ENCODE results near the gene PHPT1. TPM values are rescaled to one million over a fixed set of nuclear protein-coding genes. Genes with fewer than 3 reads are reported as not detected.
A peak's percentile ranks its signal among the peaks of the same experiment; 100 is the strongest.

PHPT1 gene
- total and polyA plus RNA-seq, 2 of the 13 experiments (the other 11 are each of a cell fraction or from before 2014, with no cell fraction given): 189 to 192 TPM

DNA sequence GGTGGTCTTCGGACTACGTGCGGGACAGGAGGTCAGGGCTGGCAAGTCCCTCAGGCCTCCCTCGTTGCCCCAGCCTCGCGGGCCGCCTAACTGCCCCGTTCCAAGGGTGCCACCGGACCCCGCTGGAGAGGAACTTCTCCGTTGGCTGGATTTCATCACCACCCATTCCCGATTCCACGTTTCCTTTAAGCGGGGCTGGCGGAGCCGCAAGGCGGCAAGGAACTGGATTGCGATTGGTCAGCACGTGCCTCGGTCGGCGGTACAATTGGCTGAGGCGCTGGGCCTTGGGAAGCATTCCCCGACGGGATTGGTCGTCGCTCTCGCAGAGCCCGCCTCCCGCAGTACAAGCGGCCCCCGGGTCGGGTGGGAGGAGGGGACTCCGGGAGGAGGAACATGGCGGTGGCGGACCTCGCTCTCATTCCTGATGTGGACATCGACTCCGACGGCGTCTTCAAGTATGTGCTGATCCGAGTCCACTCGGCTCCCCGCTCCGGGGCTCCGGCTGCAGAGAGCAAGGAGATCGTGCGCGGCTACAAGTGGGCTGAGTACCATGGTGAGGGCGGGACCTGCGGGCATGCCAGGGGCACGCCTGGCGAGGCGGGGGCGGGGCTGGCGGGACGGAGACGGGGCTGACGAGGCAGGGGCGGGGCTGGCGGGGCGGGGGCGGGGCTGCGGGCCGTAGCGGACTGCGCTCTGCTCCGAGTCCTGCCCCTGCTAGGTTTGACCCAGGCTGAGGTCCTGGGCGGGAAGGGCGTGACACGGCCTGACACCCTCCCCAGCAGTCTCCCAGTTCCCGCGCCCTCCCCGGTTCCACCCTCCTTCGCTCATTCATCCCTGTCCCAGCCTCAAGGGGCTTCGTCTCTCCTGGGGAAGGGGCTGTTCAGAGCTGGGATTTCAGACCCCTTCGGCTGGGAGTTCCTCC is at the start of gene PHPT1 (continued):
- TF ChIP-seq, protein P1, sequence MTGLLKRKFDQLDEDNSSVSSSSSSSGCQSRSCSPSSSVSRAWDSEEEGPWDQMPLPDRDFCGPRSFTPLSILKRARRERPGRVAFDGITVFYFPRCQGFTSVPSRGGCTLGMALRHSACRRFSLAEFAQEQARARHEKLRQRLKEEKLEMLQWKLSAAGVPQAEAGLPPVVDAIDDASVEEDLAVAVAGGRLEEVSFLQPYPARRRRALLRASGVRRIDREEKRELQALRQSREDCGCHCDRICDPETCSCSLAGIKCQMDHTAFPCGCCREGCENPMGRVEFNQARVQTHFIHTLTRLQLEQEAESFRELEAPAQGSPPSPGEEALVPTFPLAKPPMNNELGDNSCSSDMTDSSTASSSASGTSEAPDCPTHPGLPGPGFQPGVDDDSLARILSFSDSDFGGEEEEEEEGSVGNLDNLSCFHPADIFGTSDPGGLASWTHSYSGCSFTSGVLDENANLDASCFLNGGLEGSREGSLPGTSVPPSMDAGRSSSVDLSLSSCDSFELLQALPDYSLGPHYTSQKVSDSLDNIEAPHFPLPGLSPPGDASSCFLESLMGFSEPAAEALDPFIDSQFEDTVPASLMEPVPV (CRISPR knock-in tag; IDR thresholded peaks at IDR 0.05): peak; percentile 78
- TF ChIP-seq ARNT (IDR thresholded peaks at IDR 0.05) (no peak), BHLHE40 (IDR thresholded peaks at IDR 0.05; ENCODE audit: low read length) (peak; percentile 62), MEF2D (CRISPR knock-in tag; IDR thresholded peaks at IDR 0.05) (peak; percentile 59; the same call in 1 of the 2 replicates), MEIS1 (CRISPR knock-in tag; IDR thresholded peaks at IDR 0.05; ENCODE audit: borderline replicate concordance) (0 out of 2 replicates have a peak, but pooled peaks have one; percentile 29), ZSCAN30 (CRISPR knock-in tag; IDR thresholded peaks at IDR 0.05) (no peak), ZNF777 (CRISPR knock-in tag; IDR thresholded peaks at IDR 0.05) (peak; percentile 60; the same call in 1 of the 2 replicates), MED13 (CRISPR knock-in tag; IDR thresholded peaks at IDR 0.05) (peak; percentile 58; the same call in 1 of the 2 replicates), ZNF672 (CRISPR knock-in tag; IDR thresholded peaks at IDR 0.05) (no peak), CREM (IDR thresholded peaks at IDR 0.05) (peak; percentile 73), CREM (CRISPR knock-in tag; IDR thresholded peaks at IDR 0.05) (no peak), GLI4 (CRISPR knock-in tag; IDR thresholded peaks at IDR 0.05; ENCODE audit: borderline replicate concordance) (no peak), NR2C2 (CRISPR knock-in tag; IDR thresholded peaks at IDR 0.05; ENCODE audit: borderline replicate concordance) (peak; percentile 59; the same call in 1 of the 2 replicates), ZNF335 (CRISPR knock-in tag; IDR thresholded peaks at IDR 0.05) (peak; percentile 94), ZNF570 (CRISPR knock-in tag; IDR thresholded peaks at IDR 0.05; ENCODE audit: borderline replicate concordance) (0 out of 2 replicates have a peak, but pooled peaks have one; percentile 59), ZMAT3 (CRISPR knock-in tag; conservative IDR thresholded peaks at IDR 0.05) (no peak; the same call in 1 of the 2 replicates)
- TF ChIP-seq, protein P2, sequence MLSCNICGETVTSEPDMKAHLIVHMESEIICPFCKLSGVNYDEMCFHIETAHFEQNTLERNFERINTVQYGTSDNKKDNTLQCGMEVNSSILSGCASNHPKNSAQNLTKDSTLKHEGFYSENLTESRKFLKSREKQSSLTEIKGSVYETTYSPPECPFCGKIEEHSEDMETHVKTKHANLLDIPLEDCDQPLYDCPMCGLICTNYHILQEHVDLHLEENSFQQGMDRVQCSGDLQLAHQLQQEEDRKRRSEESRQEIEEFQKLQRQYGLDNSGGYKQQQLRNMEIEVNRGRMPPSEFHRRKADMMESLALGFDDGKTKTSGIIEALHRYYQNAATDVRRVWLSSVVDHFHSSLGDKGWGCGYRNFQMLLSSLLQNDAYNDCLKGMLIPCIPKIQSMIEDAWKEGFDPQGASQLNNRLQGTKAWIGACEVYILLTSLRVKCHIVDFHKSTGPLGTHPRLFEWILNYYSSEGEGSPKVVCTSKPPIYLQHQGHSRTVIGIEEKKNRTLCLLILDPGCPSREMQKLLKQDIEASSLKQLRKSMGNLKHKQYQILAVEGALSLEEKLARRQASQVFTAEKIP (CRISPR knock-in tag; IDR thresholded peaks at IDR 0.05; ENCODE audit: borderline replicate concordance): no peak
- TF ChIP-seq, protein P3, sequence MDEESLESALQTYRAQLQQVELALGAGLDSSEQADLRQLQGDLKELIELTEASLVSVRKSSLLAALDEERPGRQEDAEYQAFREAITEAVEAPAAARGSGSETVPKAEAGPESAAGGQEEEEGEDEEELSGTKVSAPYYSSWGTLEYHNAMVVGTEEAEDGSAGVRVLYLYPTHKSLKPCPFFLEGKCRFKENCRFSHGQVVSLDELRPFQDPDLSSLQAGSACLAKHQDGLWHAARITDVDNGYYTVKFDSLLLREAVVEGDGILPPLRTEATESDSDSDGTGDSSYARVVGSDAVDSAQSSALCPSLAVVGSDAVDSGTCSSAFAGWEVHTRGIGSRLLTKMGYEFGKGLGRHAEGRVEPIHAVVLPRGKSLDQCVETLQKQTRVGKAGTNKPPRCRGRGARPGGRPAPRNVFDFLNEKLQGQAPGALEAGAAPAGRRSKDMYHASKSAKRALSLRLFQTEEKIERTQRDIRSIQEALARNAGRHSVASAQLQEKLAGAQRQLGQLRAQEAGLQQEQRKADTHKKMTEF (CRISPR knock-in tag; IDR thresholded peaks at IDR 0.05): peak; percentile 58; the same call in 1 of the 2 replicates
- TF ChIP-seq, protein P4, sequence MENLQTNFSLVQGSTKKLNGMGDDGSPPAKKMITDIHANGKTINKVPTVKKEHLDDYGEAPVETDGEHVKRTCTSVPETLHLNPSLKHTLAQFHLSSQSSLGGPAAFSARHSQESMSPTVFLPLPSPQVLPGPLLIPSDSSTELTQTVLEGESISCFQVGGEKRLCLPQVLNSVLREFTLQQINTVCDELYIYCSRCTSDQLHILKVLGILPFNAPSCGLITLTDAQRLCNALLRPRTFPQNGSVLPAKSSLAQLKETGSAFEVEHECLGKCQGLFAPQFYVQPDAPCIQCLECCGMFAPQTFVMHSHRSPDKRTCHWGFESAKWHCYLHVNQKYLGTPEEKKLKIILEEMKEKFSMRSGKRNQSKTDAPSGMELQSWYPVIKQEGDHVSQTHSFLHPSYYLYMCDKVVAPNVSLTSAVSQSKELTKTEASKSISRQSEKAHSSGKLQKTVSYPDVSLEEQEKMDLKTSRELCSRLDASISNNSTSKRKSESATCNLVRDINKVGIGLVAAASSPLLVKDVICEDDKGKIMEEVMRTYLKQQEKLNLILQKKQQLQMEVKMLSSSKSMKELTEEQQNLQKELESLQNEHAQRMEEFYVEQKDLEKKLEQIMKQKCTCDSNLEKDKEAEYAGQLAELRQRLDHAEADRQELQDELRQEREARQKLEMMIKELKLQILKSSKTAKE (CRISPR knock-in tag; IDR thresholded peaks at IDR 0.05; ENCODE audit: borderline replicate concordance): 0 out of 2 replicates have a peak, but pooled peaks have one; percentile 13
- TF ChIP-seq, protein P5, sequence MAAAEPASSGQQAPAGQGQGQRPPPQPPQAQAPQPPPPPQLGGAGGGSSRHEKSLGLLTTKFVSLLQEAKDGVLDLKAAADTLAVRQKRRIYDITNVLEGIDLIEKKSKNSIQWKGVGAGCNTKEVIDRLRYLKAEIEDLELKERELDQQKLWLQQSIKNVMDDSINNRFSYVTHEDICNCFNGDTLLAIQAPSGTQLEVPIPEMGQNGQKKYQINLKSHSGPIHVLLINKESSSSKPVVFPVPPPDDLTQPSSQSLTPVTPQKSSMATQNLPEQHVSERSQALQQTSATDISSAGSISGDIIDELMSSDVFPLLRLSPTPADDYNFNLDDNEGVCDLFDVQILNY (CRISPR knock-in tag; conservative IDR thresholded peaks at IDR 0.05): peak; percentile 80

Data from HepG2 (cell line).